Measurements from ENCODE around the gene AUH.

- TF ChIP-seq, protein P1, sequence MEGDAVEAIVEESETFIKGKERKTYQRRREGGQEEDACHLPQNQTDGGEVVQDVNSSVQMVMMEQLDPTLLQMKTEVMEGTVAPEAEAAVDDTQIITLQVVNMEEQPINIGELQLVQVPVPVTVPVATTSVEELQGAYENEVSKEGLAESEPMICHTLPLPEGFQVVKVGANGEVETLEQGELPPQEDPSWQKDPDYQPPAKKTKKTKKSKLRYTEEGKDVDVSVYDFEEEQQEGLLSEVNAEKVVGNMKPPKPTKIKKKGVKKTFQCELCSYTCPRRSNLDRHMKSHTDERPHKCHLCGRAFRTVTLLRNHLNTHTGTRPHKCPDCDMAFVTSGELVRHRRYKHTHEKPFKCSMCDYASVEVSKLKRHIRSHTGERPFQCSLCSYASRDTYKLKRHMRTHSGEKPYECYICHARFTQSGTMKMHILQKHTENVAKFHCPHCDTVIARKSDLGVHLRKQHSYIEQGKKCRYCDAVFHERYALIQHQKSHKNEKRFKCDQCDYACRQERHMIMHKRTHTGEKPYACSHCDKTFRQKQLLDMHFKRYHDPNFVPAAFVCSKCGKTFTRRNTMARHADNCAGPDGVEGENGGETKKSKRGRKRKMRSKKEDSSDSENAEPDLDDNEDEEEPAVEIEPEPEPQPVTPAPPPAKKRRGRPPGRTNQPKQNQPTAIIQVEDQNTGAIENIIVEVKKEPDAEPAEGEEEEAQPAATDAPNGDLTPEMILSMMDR (IDR thresholded peaks at IDR 0.05; ENCODE audit: poor library complexity, severe bottlenecking) = no peak
- TF ChIP-seq POLR2AphosphoS5 (IDR thresholded peaks at IDR 0.05) (no peak), TAF1 (IDR thresholded peaks at IDR 0.05; ENCODE audit: low read depth) (no peak), RAD21 (conservative IDR thresholded peaks at IDR 0.05) (no peak), REST (IDR thresholded peaks at IDR 0.05; ENCODE audit: borderline replicate concordance) (no peak), EZH2 (IDR thresholded peaks at IDR 0.05; ENCODE audit: borderline replicate concordance, insufficient read depth, low read length, poor library complexity, severe bottlenecking) (no peak), MXI1 (conservative IDR thresholded peaks at IDR 0.05; ENCODE audit: poor library complexity, severe bottlenecking) (no peak)
Observed at GRCh38 chr9:91256235-91256634, 105.5 kb downstream of the AUH start.
